ENCODE data around the gene THSD7A. TPM values are rescaled to one million over a fixed set of nuclear protein-coding genes. Genes with fewer than 3 reads are reported as not detected.

The THSD7A gene
- polyA plus RNA-seq, 1 donor (not counting 4 experiments of a cell fraction or from before 2014, with no cell fraction given): not detected

DNA sequence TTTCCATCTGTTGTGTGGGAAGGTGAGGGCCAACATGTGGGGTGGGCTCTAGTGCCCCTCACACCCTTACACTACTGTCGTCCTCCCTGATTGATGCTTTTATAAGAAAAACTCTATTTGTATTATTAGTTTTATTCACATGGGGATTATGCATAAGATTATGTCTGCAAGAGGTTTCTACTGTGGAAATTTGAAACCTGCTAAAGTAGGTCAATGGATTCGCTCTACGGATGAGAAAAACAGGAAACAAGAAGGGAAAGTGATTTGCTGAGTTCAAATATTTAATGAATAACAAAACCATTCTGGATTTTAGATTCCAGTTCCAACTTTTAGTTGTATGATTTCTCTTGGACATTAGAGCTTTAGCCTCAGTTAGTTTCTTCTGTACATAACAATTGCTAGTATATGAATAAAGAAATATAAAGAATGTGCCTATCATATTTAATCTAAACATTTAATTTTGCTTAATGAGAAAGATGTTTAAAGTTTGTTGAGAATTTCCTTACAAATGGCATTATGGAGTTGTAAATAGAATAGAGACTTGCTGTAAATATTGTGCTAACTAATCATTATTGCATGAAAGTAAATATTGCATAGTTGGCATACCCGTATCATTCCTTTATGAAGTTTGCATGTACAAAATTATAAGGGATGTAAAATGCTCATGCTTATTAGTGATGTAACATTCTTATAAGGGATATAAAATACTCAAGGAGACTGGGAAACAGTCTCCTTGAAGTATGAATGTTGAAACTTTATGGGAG lies 193.8 kb downstream of the THSD7A start:
- no peaks in the 10 kb centered on the region for H3K79me2 ChIP-seq (ENCODE audit: control insufficient read depth, insufficient read depth, low read length)
- H2AFZ ChIP-seq (ENCODE audit: control insufficient read depth, low read length): no peak overlapping the region
- DNase-seq (ENCODE audit: low read depth, low spot score): no peak
- no peak overlapping the region for H3K4me2 ChIP-seq (ENCODE audit: control insufficient read depth, extremely low read depth, insufficient read depth, low read depth, low read length)
- no peak overlapping the region for H3K27ac ChIP-seq (ENCODE audit: control insufficient read depth, insufficient read depth, low read length)
- H4K20me1 ChIP-seq (ENCODE audit: control insufficient read depth, extremely low read depth, insufficient read depth, low read length): no peaks in the 10 kb centered on the region
- FAIRE-seq: no peak
- no peaks in the 10 kb centered on the region for H3K9me1 ChIP-seq (ENCODE audit: control insufficient read depth, extremely low read depth, insufficient read depth, low read length)
- H3K9ac ChIP-seq (ENCODE audit: control insufficient read depth, extremely low read depth, insufficient read depth, low read length): no peak overlapping the region
- H3K27me3 ChIP-seq (ENCODE audit: control insufficient read depth, extremely low read depth, insufficient read depth, low read length): no peaks in the 10 kb centered on the region
- no peaks in the 10 kb centered on the region for H3K36me3 ChIP-seq (ENCODE audit: control insufficient read depth in 2 of 2, extremely low read depth in 1 of 2, insufficient read depth in 2 of 2, low read length in 2 of 2)
- no peaks in the 10 kb centered on the region for H3K9me3 ChIP-seq (ENCODE audit: control insufficient read depth, low read depth, low read length)
- H3K4me1 ChIP-seq (ENCODE audit: control insufficient read depth, extremely low read depth, insufficient read depth, low read length): no peaks in the 10 kb centered on the region
- H3K4me3 ChIP-seq (ENCODE audit: control insufficient read depth in 2 of 3, extremely low read depth in 1 of 3, insufficient read depth in 2 of 3, low read depth in 1 of 3, low read length in 3 of 3): no peak overlapping the region
- no peak for TF ChIP-seq EZH2 (IDR thresholded peaks at IDR 0.05; ENCODE audit: low read length)
- TF ChIP-seq, protein P1, sequence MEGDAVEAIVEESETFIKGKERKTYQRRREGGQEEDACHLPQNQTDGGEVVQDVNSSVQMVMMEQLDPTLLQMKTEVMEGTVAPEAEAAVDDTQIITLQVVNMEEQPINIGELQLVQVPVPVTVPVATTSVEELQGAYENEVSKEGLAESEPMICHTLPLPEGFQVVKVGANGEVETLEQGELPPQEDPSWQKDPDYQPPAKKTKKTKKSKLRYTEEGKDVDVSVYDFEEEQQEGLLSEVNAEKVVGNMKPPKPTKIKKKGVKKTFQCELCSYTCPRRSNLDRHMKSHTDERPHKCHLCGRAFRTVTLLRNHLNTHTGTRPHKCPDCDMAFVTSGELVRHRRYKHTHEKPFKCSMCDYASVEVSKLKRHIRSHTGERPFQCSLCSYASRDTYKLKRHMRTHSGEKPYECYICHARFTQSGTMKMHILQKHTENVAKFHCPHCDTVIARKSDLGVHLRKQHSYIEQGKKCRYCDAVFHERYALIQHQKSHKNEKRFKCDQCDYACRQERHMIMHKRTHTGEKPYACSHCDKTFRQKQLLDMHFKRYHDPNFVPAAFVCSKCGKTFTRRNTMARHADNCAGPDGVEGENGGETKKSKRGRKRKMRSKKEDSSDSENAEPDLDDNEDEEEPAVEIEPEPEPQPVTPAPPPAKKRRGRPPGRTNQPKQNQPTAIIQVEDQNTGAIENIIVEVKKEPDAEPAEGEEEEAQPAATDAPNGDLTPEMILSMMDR (optimal IDR thresholded peaks at IDR 0.05 in 1 of 3, IDR thresholded peaks at IDR 0.05 in 1 of 3, conservative IDR thresholded peaks at IDR 0.05 in 1 of 3; ENCODE audit: extremely low read depth in 1 of 3, insufficient read depth in 2 of 3, low read length in 3 of 3): no peak
- dilution Hi-C loops (cut with MboI; ENCODE audit: extremely low pct_ligation_motif_present, low sequenced_read_pairs): no loop called here

DNA sequence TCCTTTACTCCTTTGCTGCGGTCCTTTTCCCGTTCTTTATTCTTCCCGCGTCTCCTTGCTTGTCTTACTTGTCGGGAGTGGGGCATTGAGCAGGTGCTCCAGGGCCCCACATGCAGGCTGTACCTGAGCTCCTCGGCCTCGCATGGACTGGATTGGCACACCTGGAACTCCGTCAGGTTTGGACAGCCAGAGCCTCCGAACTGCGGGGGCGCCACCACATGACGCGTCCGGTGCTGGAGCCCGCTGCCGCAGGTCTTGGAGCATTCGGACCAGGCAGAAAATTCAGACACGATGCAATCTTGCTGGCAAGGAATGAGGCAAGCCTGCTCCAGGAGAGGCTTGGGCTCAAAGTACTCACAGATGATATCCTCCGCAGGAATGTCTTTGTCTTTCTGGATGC lies 195.7 kb downstream of the THSD7A start:
- TF ChIP-seq EZH2 (IDR thresholded peaks at IDR 0.05; ENCODE audit: low read length): no peak
- TF ChIP-seq, protein P1 (optimal IDR thresholded peaks at IDR 0.05 in 1 of 3, IDR thresholded peaks at IDR 0.05 in 1 of 3, conservative IDR thresholded peaks at IDR 0.05 in 1 of 3; ENCODE audit: extremely low read depth in 1 of 3, insufficient read depth in 2 of 3, low read length in 3 of 3): no peak
- FAIRE-seq (no peak), DNase-seq (ENCODE audit: low read depth, low spot score) (no peak)
- Histone ChIP-seq H3K4me3 (ENCODE audit: control insufficient read depth in 2 of 3, extremely low read depth in 1 of 3, insufficient read depth in 2 of 3, low read depth in 1 of 3, low read length in 3 of 3) (no peak overlapping the region), H3K9ac (ENCODE audit: control insufficient read depth, extremely low read depth, insufficient read depth, low read length) (no peak overlapping the region), H2AFZ (ENCODE audit: control insufficient read depth, low read length) (no peak overlapping the region), H3K27ac (ENCODE audit: control insufficient read depth, insufficient read depth, low read length) (no peak overlapping the region), H3K27me3 (ENCODE audit: control insufficient read depth, extremely low read depth, insufficient read depth, low read length) (no peaks in the 10 kb centered on the region), H3K9me1 (ENCODE audit: control insufficient read depth, extremely low read depth, insufficient read depth, low read length) (no peaks in the 10 kb centered on the region), H3K4me2 (ENCODE audit: control insufficient read depth, extremely low read depth, insufficient read depth, low read depth, low read length) (no peak overlapping the region), H3K9me3 (ENCODE audit: control insufficient read depth, low read depth, low read length) (no peaks in the 10 kb centered on the region), H4K20me1 (ENCODE audit: control insufficient read depth, extremely low read depth, insufficient read depth, low read length) (no peaks in the 10 kb centered on the region), H3K4me1 (ENCODE audit: control insufficient read depth, extremely low read depth, insufficient read depth, low read length) (no peaks in the 10 kb centered on the region), H3K36me3 (ENCODE audit: control insufficient read depth in 2 of 2, extremely low read depth in 1 of 2, insufficient read depth in 2 of 2, low read length in 2 of 2) (no peaks in the 10 kb centered on the region), H3K79me2 (ENCODE audit: control insufficient read depth, insufficient read depth, low read length) (no peaks in the 10 kb centered on the region)
- dilution Hi-C loops (cut with MboI; ENCODE audit: extremely low pct_ligation_motif_present, low sequenced_read_pairs): no loop called here

Measured in keratinocyte (primary cell).